Measurements from ENCODE around the gene KLHL5.

DNA sequence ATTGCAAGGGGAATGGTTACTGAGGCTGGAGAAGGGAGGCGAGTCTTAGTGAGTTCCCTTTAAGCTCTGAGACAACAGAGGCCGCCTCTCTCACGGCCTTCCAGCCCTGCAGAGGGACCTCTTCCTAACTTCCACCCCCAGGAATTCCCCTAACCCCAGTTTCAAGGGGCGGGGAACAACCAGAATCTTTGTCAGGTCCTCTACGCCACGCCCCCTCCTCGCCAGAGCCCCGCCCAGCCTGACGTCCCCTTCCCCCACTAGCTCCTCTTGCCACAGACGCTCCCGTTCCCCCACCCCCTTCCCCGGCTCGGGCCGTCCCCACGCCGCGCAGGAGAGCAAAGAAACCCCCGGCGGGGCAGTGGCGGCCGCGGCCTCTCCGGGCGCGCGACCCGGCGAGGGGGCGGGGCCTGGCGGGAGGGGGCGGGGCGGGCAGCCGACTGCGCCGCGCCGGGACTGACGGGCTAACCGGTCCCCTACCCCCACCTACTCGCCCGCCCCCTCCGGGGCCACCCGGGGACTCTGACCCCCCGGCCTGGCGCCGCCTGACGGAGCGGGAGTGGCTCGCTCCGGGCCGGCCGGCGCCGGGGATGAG is 17.6 kb upstream of the KLHL5 start:
- TF ChIP-seq EZH2 (IDR thresholded peaks at IDR 0.05; ENCODE audit: borderline replicate concordance, insufficient read depth, low read depth, low read length, poor library complexity, severe bottlenecking) (no peak), CTCF (IDR thresholded peaks at IDR 0.05) (no peak)
